ENCODE results near the gene PTPRN2.

Gene PTPRN2

GRCh38 chr7:157722137-157723060 is 865.2 kb downstream of the PTPRN2 start:
- no peak for DNase-seq

GRCh38 chr7:157721468-157722136 is 866.0 kb downstream of the PTPRN2 start:
- no peak for DNase-seq

- no peak for DNase-seq
Measured at GRCh38 chr7:157719705-157720655, 867.6 kb downstream of the PTPRN2 start.

- DNase-seq, result no peak
Measured at GRCh38 chr7:157719008-157719682, 868.5 kb downstream of the PTPRN2 start.

- no peak for DNase-seq
Measured at GRCh38 chr7:157718303-157719007, 869.2 kb downstream of the PTPRN2 start.

- no peak for DNase-seq
Measured at GRCh38 chr7:157717211-157718174, 870.1 kb downstream of the PTPRN2 start.

- no peak for DNase-seq
Measured at GRCh38 chr7:157715938-157716280, 871.7 kb downstream of the PTPRN2 start.

- no peak for DNase-seq
Measured at GRCh38 chr7:157715071-157715937, 872.3 kb downstream of the PTPRN2 start.

- DNase-seq, result no peak
Measured at GRCh38 chr7:157714166-157715070, 873.2 kb downstream of the PTPRN2 start.

- DNase-seq, result no peak
Measured at GRCh38 chr7:157713591-157713990, 874.0 kb downstream of the PTPRN2 start.

GRCh38 chr7:157712666-157713235 is 874.9 kb downstream of the PTPRN2 start:
- no peak for DNase-seq

GRCh38 chr7:157711353-157711888 is 876.2 kb downstream of the PTPRN2 start:
- no peak for DNase-seq

GRCh38 chr7:157710396-157710795 is 877.2 kb downstream of the PTPRN2 start:
- no peak for DNase-seq

- DNase-seq, result no peak
Measured at GRCh38 chr7:157709531-157710251, 877.9 kb downstream of the PTPRN2 start.

- DNase-seq, result no peak
Measured at GRCh38 chr7:157708919-157709295, 878.7 kb downstream of the PTPRN2 start.

- no peak for DNase-seq
Measured at GRCh38 chr7:157707983-157708918, 879.4 kb downstream of the PTPRN2 start.
